Stimulated activated CD8-positive, alpha-beta memory T cell treated with anti-CD3 and anti-CD28 coated beads, Interleukin-4, amount 100 ng/mL, for 1 hour (primary cell): ENCODE data around the gene PRPF40B.

Experiments used
- DNase-seq, 2 donors: peaks; one replicate each; pipeline ENCODE4 v3.0.0-alpha.2; 2020; ENCODE audit warnings: low read depth in 2 of 2, low spot score in 1 of 2

The PRPF40B gene

GRCh38 chr12:49655595-49656236 lies 32.4 kb downstream of the PRPF40B start:
- no peak for DNase-seq

GRCh38 chr12:49658276-49658675 lies 34.9 kb downstream of the PRPF40B start:
- DNase-seq: no peak

GRCh38 chr12:49659753-49660152 lies 36.4 kb downstream of the PRPF40B start:
- DNase-seq: no peak

GRCh38 chr12:49661191-49661590 lies 37.8 kb downstream of the PRPF40B start:
- no peak for DNase-seq

GRCh38 chr12:49661746-49662145 lies 38.4 kb downstream of the PRPF40B start:
- no peak for DNase-seq

- peak; percentile 27 to 56 for DNase-seq
These were observed 39.9 kb downstream of the PRPF40B start for GRCh38 chr12:49662998-49663843.

GRCh38 chr12:49664167-49664566 lies 40.8 kb downstream of the PRPF40B start:
- no peak for DNase-seq

- DNase-seq: no peak
These were observed 41.4 kb downstream of the PRPF40B start for GRCh38 chr12:49664591-49665239.

- no peak for DNase-seq
These were observed 42.0 kb downstream of the PRPF40B start for GRCh38 chr12:49665384-49665783.

- no peak for DNase-seq
These were observed 42.8 kb downstream of the PRPF40B start for GRCh38 chr12:49666176-49666575.

- no peak for DNase-seq
These were observed 44.1 kb downstream of the PRPF40B start for GRCh38 chr12:49667325-49668090.

GRCh38 chr12:49669796-49670195 lies 46.4 kb downstream of the PRPF40B start:
- no peak for DNase-seq

- DNase-seq: peak; percentile 36 to 43
These were observed 47.8 kb downstream of the PRPF40B start for GRCh38 chr12:49671031-49671765.

- no peak for DNase-seq
These were observed 49.2 kb downstream of the PRPF40B start for GRCh38 chr12:49672301-49673217.

GRCh38 chr12:49673446-49674317 lies 50.3 kb downstream of the PRPF40B start:
- DNase-seq: no peak

GRCh38 chr12:49674318-49674981 lies 51.1 kb downstream of the PRPF40B start:
- DNase-seq: no peak

GRCh38 chr12:49675137-49675536 lies 51.8 kb downstream of the PRPF40B start:
- DNase-seq: no peak

GRCh38 chr12:49678711-49679110 lies 55.4 kb downstream of the PRPF40B start:
- DNase-seq: no peak
